ENCODE results near the gene OR4F15.

DNA sequence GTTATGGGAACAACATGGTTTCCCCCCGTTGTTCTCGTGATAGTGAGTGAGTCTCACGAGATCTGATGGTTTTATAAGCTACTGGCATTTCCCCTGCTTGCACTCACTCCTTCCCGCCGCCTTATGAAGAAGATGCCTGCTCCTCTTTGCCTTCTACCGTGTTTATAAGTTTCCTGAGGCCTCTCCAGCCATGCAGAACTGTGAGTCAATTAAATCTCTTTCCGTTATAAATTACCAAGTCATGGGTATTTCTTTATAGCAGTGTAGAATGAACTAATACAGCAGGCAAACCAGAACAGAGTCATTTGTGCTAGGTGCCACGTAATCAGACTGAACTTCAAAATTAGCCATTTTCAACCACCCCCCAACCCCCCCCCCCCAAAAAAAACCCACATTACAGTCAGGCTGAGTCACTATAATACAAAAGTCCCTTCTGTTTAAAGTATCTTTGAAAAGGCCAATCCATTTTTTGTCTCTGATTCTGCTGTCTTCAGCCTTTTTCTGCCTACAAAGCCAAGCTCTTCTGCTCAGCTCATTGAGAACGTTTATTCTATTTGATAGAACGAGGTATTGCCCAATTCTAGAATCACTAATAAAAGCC, 4.6 kb upstream of the OR4F15 start:
- TF ChIP-seq, protein P1, sequence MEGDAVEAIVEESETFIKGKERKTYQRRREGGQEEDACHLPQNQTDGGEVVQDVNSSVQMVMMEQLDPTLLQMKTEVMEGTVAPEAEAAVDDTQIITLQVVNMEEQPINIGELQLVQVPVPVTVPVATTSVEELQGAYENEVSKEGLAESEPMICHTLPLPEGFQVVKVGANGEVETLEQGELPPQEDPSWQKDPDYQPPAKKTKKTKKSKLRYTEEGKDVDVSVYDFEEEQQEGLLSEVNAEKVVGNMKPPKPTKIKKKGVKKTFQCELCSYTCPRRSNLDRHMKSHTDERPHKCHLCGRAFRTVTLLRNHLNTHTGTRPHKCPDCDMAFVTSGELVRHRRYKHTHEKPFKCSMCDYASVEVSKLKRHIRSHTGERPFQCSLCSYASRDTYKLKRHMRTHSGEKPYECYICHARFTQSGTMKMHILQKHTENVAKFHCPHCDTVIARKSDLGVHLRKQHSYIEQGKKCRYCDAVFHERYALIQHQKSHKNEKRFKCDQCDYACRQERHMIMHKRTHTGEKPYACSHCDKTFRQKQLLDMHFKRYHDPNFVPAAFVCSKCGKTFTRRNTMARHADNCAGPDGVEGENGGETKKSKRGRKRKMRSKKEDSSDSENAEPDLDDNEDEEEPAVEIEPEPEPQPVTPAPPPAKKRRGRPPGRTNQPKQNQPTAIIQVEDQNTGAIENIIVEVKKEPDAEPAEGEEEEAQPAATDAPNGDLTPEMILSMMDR (conservative IDR thresholded peaks at IDR 0.05 in 1 of 2, IDR thresholded peaks at IDR 0.05 in 1 of 2; ENCODE audit: extremely low read depth in 1 of 2, insufficient read depth in 1 of 2, low read depth in 1 of 2, low read length in 2 of 2), result no peak
- no peak for TF ChIP-seq EZH2 (IDR thresholded peaks at IDR 0.05; ENCODE audit: borderline replicate concordance, low read length)

Data from mammary epithelial cell (primary cell).